ENCODE measurements around the gene QRICH2.

DNA sequence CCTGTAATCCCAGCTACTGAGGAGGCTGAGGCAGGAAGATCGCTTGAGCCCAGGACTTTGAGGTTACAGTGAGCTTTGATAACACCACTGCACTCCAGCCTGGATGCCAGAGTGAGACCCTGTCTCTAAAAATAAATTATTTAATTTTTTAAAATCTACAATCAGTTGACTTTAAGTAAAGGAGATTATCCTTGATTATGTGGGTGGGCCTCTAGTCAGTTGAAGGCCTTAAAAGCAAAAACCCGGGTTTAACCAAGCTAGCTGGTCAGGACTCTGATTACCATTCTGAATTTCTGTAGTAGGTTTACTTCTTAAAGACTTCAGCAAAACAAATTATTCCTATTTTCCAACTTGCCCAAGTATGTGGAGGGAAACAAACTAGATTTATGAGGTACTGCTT, 72.2 kb downstream of the QRICH2 start:
- TF ChIP-seq, protein P1, sequence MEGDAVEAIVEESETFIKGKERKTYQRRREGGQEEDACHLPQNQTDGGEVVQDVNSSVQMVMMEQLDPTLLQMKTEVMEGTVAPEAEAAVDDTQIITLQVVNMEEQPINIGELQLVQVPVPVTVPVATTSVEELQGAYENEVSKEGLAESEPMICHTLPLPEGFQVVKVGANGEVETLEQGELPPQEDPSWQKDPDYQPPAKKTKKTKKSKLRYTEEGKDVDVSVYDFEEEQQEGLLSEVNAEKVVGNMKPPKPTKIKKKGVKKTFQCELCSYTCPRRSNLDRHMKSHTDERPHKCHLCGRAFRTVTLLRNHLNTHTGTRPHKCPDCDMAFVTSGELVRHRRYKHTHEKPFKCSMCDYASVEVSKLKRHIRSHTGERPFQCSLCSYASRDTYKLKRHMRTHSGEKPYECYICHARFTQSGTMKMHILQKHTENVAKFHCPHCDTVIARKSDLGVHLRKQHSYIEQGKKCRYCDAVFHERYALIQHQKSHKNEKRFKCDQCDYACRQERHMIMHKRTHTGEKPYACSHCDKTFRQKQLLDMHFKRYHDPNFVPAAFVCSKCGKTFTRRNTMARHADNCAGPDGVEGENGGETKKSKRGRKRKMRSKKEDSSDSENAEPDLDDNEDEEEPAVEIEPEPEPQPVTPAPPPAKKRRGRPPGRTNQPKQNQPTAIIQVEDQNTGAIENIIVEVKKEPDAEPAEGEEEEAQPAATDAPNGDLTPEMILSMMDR (conservative IDR thresholded peaks at IDR 0.05; ENCODE audit: low read depth, low read length): no peak
- no peak for TF ChIP-seq POLR2A (IDR thresholded peaks at IDR 0.05; ENCODE audit: low read depth, low read length)
- TF ChIP-seq FOS (IDR thresholded peaks at IDR 0.05; ENCODE audit: low read depth, low read length): no peak
- TF ChIP-seq MAFK (IDR thresholded peaks at IDR 0.05; ENCODE audit: low read depth, low read length): no peak
- no peak for TF ChIP-seq RAD21 (IDR thresholded peaks at IDR 0.05; ENCODE audit: low read length)
- TF ChIP-seq RCOR1 (IDR thresholded peaks at IDR 0.05; ENCODE audit: insufficient replicate concordance, low read length): no peak
- TF ChIP-seq, protein P2, sequence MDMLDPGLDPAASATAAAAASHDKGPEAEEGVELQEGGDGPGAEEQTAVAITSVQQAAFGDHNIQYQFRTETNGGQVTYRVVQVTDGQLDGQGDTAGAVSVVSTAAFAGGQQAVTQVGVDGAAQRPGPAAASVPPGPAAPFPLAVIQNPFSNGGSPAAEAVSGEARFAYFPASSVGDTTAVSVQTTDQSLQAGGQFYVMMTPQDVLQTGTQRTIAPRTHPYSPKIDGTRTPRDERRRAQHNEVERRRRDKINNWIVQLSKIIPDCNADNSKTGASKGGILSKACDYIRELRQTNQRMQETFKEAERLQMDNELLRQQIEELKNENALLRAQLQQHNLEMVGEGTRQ (IDR thresholded peaks at IDR 0.05; ENCODE audit: low read depth, low read length): no peak
- TF ChIP-seq CEBPB (IDR thresholded peaks at IDR 0.05; ENCODE audit: low read depth, low read length): no peak
